HG03565 (cell line): ENCODE data around the gene LOC128125822.
A peak's percentile ranks its signal among the peaks of the same experiment; 100 is the strongest.
"Not testable (repeated sequence)": the region's sequence is repeated elsewhere in the genome, so short reads cannot be mapped to it uniquely, and the experiment has no call there.

Experiments
- ATAC-seq: cut with Tn5 transposase; IDR thresholded peaks from one replicate; pipeline ENCODE4 v1.9.1; 2021; ENCODE audit warnings: mild to moderate bottlenecking, moderate library complexity; ENCODE audit not compliant: unreplicated experiment

LOC128125822 gene

DNA sequence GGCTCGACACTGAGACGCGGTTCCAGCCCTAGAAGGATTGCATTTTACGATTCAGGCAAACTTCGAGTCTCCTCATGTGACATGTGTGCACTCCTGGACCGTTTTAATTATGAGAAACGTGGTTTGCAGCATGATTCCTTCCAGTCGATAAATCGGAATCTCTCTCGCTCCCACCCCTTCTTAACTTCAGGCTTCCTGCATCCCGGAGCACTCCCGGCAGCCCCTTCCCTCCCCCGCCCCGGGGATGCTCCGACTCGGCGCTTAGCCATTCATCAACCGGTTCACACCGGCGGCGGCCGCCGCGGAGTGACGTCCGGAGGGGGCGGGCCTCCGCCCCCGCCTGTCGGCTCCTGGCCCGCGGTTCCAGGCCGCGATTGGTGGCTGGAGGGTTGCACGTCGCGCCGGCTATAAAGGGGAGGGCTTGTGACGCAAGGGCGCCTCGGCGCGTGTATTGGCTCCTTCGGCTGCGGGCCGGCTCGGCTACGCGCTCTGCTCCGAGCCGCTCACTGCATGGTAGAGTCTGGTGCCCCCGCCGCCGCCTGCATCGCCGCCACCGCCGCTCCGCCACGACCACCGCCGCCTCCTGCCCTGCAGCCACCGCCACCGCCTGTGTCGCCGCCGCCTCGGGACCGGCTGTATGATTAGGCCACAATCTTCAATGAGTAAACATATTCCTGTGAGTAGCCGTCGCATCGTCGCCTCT is at the start of gene LOC128125822, which contains the start of gene PTP4A1:
TSS of gene LOC128125822 (plus strand) at position 437 of the 703 bp plus-strand sequence.
TSS of gene PTP4A1 (plus strand) at position 437 of the 703 bp plus-strand sequence. CDS start 4,401 bp downstream, outside the sequence.
- ATAC-seq: peak; percentile 93

- ATAC-seq: not testable (repeated sequence)
Measured at GRCh38 chr6:63522911-63523287, 49.4 kb upstream of the LOC128125822 start.

GRCh38 chr6:63523630-63524029 is 48.6 kb upstream of the LOC128125822 start:
- no peak for ATAC-seq

- no peak for ATAC-seq
Measured at GRCh38 chr6:63525186-63525878, 46.9 kb upstream of the LOC128125822 start.

GRCh38 chr6:63526931-63527330 is 45.3 kb upstream of the LOC128125822 start:
- no peak for ATAC-seq

- ATAC-seq: no peak
Measured at GRCh38 chr6:63527658-63528514, 44.4 kb upstream of the LOC128125822 start.

- no peak for ATAC-seq
Measured at GRCh38 chr6:63529498-63529897, 42.8 kb upstream of the LOC128125822 start.

DNA sequence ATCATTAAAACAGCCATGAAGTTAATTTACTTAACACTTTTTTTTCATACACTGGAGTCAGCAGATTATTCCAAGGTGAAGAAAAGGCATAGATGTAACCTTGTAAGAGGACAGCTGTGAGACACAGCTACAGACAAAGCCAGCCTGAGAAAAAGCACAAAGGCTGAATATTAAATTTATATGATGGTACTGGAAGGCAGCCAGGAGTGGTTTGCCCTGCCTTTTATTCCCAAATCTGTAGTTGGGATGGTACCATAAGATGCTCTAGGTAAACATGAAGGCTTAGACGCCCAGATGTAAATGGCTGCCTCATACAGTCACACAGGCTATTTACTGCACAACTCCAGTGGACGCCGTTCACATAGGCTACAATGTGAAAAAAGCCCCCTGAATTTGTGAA is 42.1 kb upstream of the LOC128125822 start:
- no peak for ATAC-seq

DNA sequence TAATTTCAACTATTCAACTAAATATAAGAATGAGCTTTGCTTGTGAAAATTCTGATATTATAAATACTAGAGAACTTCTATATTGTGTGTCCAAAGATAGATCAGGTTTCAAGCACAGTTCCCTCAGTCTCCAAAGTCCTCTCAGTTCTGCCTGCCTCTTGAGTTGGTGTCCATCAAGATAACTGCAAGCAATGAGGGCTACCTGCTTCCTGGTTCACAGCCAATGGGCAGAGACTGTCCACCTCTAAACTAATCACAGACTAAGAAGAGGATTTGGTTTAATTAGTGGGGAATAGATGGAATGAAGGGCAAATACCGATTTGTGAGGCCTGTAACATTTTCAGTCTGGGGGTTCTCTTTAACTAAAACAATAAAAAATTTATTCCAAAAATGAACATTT is 41.3 kb upstream of the LOC128125822 start:
- no peak for ATAC-seq

DNA sequence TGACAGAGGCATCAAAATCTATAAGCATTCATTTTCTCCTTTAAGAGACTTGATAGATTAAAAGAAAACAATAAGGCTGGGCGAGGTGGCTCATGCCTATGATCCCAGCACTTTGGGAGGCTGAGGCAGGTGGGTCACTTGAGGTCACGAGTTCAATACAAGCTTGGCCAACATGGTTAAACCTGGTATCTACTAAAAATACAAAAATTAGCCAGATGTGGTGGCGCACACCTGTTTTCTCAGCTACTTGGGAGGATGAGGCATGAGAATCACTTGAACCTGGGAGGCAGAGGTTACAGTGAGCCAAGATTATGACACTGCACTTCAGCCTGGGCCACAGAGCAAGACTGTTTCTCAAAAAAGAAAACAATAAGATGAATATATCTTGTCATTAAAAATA is 39.3 kb upstream of the LOC128125822 start:
- ATAC-seq: no peak

DNA sequence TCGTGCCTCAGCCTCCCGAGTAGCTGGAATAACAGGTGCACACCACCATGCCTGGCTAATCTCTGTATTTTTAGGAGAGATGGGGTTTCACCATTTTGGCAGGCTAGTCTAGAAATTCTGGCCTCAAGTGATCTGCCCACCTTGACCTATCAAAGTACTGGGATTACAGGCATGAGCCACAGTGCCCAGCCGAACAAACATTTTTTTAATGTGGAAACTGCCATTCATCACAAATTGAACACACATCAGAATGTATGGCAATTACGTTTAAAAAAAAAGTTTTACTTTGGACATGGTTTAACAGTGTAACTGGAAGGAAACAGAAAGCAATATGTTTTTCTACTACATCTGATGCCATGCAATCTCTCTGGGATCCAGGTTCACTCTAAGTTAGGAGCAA is 38.3 kb upstream of the LOC128125822 start:
- no peak for ATAC-seq

- ATAC-seq: no peak
Measured at GRCh38 chr6:63537201-63537958, 34.9 kb upstream of the LOC128125822 start.

- no peak for ATAC-seq
Measured at GRCh38 chr6:63537959-63538300, 34.4 kb upstream of the LOC128125822 start.

DNA sequence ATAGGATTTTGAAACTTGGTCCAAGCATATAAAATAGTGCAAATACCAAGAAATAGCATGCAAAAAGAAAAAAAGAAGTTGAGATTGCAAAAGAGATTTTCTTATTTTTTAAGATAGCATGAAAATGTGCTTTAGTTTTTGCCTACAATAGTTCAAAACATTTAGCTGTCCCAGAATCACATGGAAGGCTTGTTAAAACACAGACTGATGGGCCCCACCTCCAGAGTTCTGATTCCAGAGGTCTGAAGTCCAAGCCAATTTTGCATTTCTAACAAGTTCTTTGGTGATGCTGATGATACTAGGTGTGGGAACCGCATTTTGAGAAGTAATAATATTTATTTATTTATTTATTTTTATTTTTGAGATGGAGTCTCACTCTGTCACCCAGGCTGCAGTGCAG is 33.7 kb upstream of the LOC128125822 start:
- ATAC-seq: no peak

- no peak for ATAC-seq
Measured at GRCh38 chr6:63543001-63543400, 29.3 kb upstream of the LOC128125822 start.

DNA sequence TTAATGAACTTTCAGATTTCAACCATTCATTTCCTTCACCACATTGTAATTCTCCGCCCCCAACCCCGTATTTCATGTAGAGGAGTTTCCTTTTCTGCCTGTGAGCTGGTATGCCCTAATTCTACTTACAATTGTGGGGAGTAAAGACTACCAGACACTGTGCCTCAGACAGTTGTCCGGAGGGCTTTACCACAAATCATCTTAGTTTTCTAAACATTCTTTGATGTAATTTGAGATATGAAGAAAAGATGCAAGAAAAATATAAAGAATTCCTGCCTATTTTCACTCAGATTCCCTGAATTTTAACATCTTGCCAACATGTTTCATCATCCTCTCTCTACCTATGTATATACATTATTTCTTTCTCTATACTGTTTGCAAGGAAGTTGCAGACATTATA is 28.3 kb upstream of the LOC128125822 start:
- no peak for ATAC-seq

GRCh38 chr6:63546236-63546635 is 26.0 kb upstream of the LOC128125822 start:
- no peak for ATAC-seq

DNA sequence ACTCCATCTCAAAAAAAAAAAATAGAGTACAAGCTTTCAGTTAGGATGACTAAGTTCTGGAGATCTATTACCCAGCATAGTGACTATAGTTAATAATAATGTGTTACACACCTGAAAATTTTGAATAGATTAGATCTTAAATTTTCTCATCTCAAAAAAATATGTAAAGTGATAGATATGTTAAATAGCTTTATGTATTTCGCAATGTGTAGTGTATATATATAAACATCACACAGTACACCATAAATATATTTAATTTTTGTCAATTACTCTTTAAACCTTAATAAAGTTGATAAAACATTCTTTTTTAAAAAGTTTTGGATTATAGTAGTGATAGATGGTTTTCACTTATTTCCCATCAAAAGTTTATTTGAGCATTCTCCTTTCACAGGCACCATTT is 25.6 kb upstream of the LOC128125822 start:
- ATAC-seq: no peak

- no peak for ATAC-seq
Measured at GRCh38 chr6:63549076-63549475, 23.2 kb upstream of the LOC128125822 start.

DNA sequence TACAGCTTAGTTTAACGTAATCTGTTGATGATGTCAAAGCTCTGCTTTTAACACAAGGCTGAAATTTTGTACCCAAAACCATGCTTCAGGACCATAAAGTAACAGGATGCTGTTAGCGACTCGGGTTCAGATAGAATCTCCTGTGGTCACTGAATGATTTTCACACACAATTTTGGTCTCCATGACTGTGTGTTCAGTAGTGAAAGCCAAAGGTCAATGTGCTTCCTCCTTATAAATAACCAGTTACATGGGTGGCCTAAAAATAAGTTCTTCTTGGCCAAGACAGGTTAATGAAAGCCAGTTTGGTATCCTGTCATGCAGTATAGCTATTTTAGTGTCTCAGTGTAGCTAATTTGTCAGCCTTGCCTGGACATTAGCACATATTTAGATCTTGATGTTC is 19.1 kb upstream of the LOC128125822 start:
- ATAC-seq: peak; percentile 99

DNA sequence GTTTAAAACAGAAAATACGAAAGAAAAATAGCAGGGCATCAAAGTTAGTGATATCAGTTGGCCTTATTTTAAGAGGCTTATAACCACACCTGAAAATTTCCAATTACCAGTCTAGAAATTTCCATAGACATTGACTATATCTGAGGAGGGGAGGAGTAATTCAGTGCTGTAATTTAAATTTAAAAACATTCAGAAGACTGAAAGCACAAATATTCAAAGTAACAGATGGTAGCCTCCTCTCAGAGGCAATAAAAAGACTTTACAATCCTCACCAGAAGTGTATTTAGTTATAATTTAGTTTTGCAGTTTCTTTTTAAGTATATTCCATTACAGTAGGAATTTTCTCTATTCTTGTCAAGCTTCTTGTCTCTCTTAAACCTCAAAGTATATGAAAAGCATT is 18.4 kb upstream of the LOC128125822 start:
- no peak for ATAC-seq
